GM12891 (cell line): Measurements from ENCODE around the gene NECAB2.

Experiments
- DNase-seq: peaks from one replicate; pipeline ENCODE4 v3.0.0; 2011; ENCODE audit warnings: low spot score; ENCODE audit not compliant: insufficient read length
- FAIRE-seq: peaks from 2 replicates; lab custom pipeline; 2011; peaks lifted over from hg19 to GRCh38; lab: Jason Lieb, UNC
- PAX5 ChIP-seq: IDR thresholded peaks from 2 replicates; pipeline ENCODE4 v1.6.1; 2011; ENCODE audit warnings: low read length, moderate library complexity, mild to moderate bottlenecking; ENCODE audit not compliant: insufficient read depth, severe bottlenecking
- POLR2A ChIP-seq: IDR thresholded peaks from 2 replicates; pipeline ENCODE4 v1.6.1; 2011; ENCODE audit warnings: low read depth, low read length, control low read depth
- POLR2AphosphoS5 ChIP-seq: IDR thresholded peaks from 2 replicates; pipeline ENCODE4 v1.6.1; 2011; ENCODE audit warnings: low read depth, low read length, control low read depth
- POU2F2 ChIP-seq: IDR thresholded peaks from 2 replicates; pipeline ENCODE4 v1.6.1; 2011; ENCODE audit warnings: low read depth, mild to moderate bottlenecking, control low read depth, low read length, moderate library complexity
- SPI1 ChIP-seq: IDR thresholded peaks from 2 replicates; pipeline ENCODE4 v1.6.1; 2011; ENCODE audit warnings: low read depth, low read length, control low read depth
- TAF1 ChIP-seq: IDR thresholded peaks from 2 replicates; pipeline ENCODE4 v1.6.1; 2011; ENCODE audit warnings: low read depth, low read length, control low read depth

Gene NECAB2

GRCh38 chr16:83989300-83989699 lies 21.3 kb downstream of the NECAB2 start:
- DNase-seq (no peak), FAIRE-seq (no peak)
- TF ChIP-seq POLR2AphosphoS5 (no peak), POU2F2 (no peak), TAF1 (no peak), POLR2A (no peak), SPI1 (no peak), PAX5 (no peak)

- TF ChIP-seq PAX5 (no peak), POLR2A (no peak), POU2F2 (no peak), POLR2AphosphoS5 (no peak), SPI1 (no peak), TAF1 (no peak)
- DNase-seq (no peak), FAIRE-seq (no peak)
These were observed 22.4 kb downstream of the NECAB2 start for GRCh38 chr16:83990492-83990891.

GRCh38 chr16:83992624-83993023 lies 24.6 kb downstream of the NECAB2 start:
- TF ChIP-seq PAX5 (no peak), POLR2A (no peak), POU2F2 (no peak), TAF1 (no peak), POLR2AphosphoS5 (no peak), SPI1 (no peak)
- FAIRE-seq, result no peak
- DNase-seq, result no peak

- TF ChIP-seq POU2F2 (no peak), POLR2A (no peak), POLR2AphosphoS5 (no peak), TAF1 (no peak), SPI1 (no peak), PAX5 (no peak)
- FAIRE-seq, result no peak
- no peak for DNase-seq
These were observed 26.0 kb downstream of the NECAB2 start for GRCh38 chr16:83994087-83994486.

GRCh38 chr16:83994703-83995102 lies 26.7 kb downstream of the NECAB2 start:
- DNase-seq, result no peak
- FAIRE-seq, result no peak
- TF ChIP-seq POU2F2 (no peak), POLR2AphosphoS5 (no peak), POLR2A (no peak), TAF1 (no peak), PAX5 (no peak), SPI1 (no peak)

GRCh38 chr16:83995754-83996153 lies 27.7 kb downstream of the NECAB2 start:
- no peak for FAIRE-seq
- DNase-seq, result no peak
- TF ChIP-seq TAF1 (no peak), PAX5 (no peak), POU2F2 (no peak), POLR2AphosphoS5 (no peak), SPI1 (no peak), POLR2A (no peak)

- TF ChIP-seq TAF1 (no peak), POLR2AphosphoS5 (no peak), POU2F2 (no peak), SPI1 (no peak), POLR2A (no peak), PAX5 (no peak)
- no peak for DNase-seq
- FAIRE-seq, result no peak
These were observed 28.6 kb downstream of the NECAB2 start for GRCh38 chr16:83996481-83997252.

GRCh38 chr16:83998091-83998490 lies 30.0 kb downstream of the NECAB2 start:
- DNase-seq (no peak), FAIRE-seq (no peak)
- no peak for TF ChIP-seq PAX5
- TF ChIP-seq SPI1, result no peak
- no peak for TF ChIP-seq POU2F2
- TF ChIP-seq POLR2AphosphoS5, result no peak
- no peak for TF ChIP-seq TAF1
- no peak for TF ChIP-seq POLR2A

GRCh38 chr16:84000989-84001642 lies 33.1 kb downstream of the NECAB2 start:
- no peak for TF ChIP-seq POLR2AphosphoS5
- TF ChIP-seq SPI1, result no peak
- no peak for TF ChIP-seq TAF1
- TF ChIP-seq POLR2A, result no peak
- TF ChIP-seq POU2F2, result no peak
- no peak for TF ChIP-seq PAX5
- FAIRE-seq (no peak), DNase-seq (no peak)
